ENCODE measurements around the gene PPP6R2. TPM values are rescaled to one million over a fixed set of nuclear protein-coding genes. Genes with fewer than 3 reads are reported as not detected.

PPP6R2 gene
- polyA plus RNA-seq, 3 donors = 9.1 to 74.5 (median 10.3) TPM

DNA sequence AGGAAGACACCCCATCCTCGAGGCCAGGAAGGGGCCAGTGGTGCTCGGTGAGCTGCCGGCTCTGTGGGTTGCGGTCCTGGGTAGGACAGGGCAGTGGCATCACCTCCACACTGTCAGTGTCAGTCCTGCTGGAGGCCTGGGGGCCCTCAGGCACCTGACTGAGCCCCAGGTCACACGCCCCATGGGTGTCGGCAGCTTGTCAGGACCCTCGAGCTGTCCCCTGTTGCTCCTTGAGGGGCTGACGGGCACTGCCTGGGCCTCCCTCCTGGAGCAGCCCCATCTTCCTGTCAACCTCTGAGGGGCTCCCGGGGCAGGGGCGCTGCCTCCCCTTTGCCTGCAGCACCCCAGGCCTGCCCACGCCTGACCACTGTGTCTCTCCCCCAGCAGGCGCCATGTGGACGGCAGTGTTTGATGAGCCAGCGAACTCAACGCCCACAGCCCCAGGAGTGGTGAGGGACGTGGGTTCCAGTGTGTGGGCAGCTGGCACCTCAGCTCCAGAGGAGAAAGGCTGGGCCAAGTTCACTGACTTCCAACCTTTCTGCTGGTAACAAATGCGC lies 96.3 kb downstream of the PPP6R2 start:
- Histone ChIP-seq H4K20me1 (ENCODE audit: insufficient read depth, low read length) (peaks cover 28% of the 10 kb centered on the region), H3K36me3 (replicated peaks in 1 of 2; ENCODE audit: control insufficient read depth in 1 of 2, insufficient read depth in 2 of 2, low read length in 2 of 2) (peaks cover 71 to 86% of the 10 kb centered on the region in 2 donors), H2AFZ (ENCODE audit: insufficient read depth, low read depth, low read length, poor library complexity, severe bottlenecking) (no peak overlapping the region), H3K9me3 (replicated peaks in 1 of 2; ENCODE audit: control insufficient read depth in 1 of 2, insufficient read depth in 1 of 2, low read length in 2 of 2) (no peaks in the 10 kb centered on the region), H3K27ac (ENCODE audit: low read depth in 1 of 2, low read length in 2 of 2) (no peak overlapping the region), H3K9ac (ENCODE audit: insufficient read depth, low read length, poor library complexity, severe bottlenecking) (no peak overlapping the region), H3K79me2 (ENCODE audit: insufficient read depth, low read length) (no peaks in the 10 kb centered on the region), H3K4me1 (ENCODE audit: control insufficient read depth in 1 of 2, insufficient read depth in 2 of 2, low read length in 2 of 2) (no peaks in the 10 kb centered on the region), H3K4me3 (replicated peaks in 1 of 3; ENCODE audit: low read depth in 2 of 3, low read length in 3 of 3) (no peak overlapping the region), H3K27me3 (ENCODE audit: control insufficient read depth in 2 of 2, insufficient read depth in 2 of 2, low read length in 2 of 2) (no peaks in the 10 kb centered on the region), H3K4me2 (replicated peaks; ENCODE audit: extremely low read depth, low read length, poor library complexity, severe bottlenecking) (no peak overlapping the region)
- Mint-ChIP-seq H3K4me1 (no peaks in the 10 kb centered on the region), H3K27me3 (ENCODE audit: low read depth in 3 of 3) (no peaks in the 10 kb centered on the region), H3K9me3 (no peaks in the 10 kb centered on the region), H3K4me3 (no peak overlapping the region), H3K27ac (no peak overlapping the region), H3K36me3 (peaks cover 47 to 83% of the 10 kb centered on the region in 2 donors)
- DNase-seq = no peak
- intact Hi-C loops (cut with micrococcal nuclease) = no loop called here
- WGBS (ENCODE audit: insufficient coverage) = 91% methylated on average over 17 of the region's 17 CpGs
- TF ChIP-seq, protein P1, sequence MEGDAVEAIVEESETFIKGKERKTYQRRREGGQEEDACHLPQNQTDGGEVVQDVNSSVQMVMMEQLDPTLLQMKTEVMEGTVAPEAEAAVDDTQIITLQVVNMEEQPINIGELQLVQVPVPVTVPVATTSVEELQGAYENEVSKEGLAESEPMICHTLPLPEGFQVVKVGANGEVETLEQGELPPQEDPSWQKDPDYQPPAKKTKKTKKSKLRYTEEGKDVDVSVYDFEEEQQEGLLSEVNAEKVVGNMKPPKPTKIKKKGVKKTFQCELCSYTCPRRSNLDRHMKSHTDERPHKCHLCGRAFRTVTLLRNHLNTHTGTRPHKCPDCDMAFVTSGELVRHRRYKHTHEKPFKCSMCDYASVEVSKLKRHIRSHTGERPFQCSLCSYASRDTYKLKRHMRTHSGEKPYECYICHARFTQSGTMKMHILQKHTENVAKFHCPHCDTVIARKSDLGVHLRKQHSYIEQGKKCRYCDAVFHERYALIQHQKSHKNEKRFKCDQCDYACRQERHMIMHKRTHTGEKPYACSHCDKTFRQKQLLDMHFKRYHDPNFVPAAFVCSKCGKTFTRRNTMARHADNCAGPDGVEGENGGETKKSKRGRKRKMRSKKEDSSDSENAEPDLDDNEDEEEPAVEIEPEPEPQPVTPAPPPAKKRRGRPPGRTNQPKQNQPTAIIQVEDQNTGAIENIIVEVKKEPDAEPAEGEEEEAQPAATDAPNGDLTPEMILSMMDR (IDR thresholded peaks at IDR 0.05) = no peak

DNA sequence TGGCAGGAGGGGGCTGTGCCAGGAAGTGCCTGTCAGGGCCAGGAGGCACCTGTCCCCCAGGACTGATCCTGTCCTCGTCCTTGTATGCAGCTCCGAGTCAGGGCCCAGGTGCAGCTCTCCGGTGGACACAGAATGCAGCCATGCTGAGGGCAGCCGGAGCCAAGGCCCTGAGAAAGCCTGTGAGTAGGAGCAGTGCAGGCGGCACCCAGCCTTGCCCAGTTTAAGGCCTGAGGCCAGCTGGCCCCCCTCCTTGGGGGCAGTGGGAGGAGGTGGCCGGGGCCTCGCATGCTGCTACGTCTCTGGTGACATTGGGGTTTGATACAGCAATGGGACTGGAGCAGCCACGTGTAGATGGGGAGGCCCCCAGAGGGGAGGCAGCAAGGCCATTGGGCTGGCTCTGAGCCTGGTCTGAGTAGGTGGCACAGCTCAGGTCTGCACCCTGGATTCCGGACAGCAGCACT lies 96.8 kb downstream of the PPP6R2 start:
- H3K27me3 ChIP-seq (ENCODE audit: control insufficient read depth in 2 of 2, insufficient read depth in 2 of 2, low read length in 2 of 2) = no peaks in the 10 kb centered on the region
- H3K4me1 ChIP-seq (ENCODE audit: control insufficient read depth in 1 of 2, insufficient read depth in 2 of 2, low read length in 2 of 2) = no peaks in the 10 kb centered on the region
- H3K4me3 ChIP-seq (replicated peaks in 1 of 3; ENCODE audit: low read depth in 2 of 3, low read length in 3 of 3) = no peak overlapping the region
- no peak overlapping the region for H2AFZ ChIP-seq (ENCODE audit: insufficient read depth, low read depth, low read length, poor library complexity, severe bottlenecking)
- no peak for DNase-seq
- Mint-ChIP-seq H3K9me3 (no peaks in the 10 kb centered on the region), H3K27me3 (ENCODE audit: low read depth in 3 of 3) (no peaks in the 10 kb centered on the region), H3K4me3 (no peak overlapping the region), H3K27ac (no peak overlapping the region), H3K4me1 (no peaks in the 10 kb centered on the region), H3K36me3 (peaks cover 44 to 79% of the 10 kb centered on the region in 2 donors)
- TF ChIP-seq, protein P1 (IDR thresholded peaks at IDR 0.05) = no peak
- peaks cover 73 to 88% of the 10 kb centered on the region in 2 donors for H3K36me3 ChIP-seq (replicated peaks in 1 of 2; ENCODE audit: control insufficient read depth in 1 of 2, insufficient read depth in 2 of 2, low read length in 2 of 2)
- no peak overlapping the region for H3K9ac ChIP-seq (ENCODE audit: insufficient read depth, low read length, poor library complexity, severe bottlenecking)
- no peaks in the 10 kb centered on the region for H3K79me2 ChIP-seq (ENCODE audit: insufficient read depth, low read length)
- H3K27ac ChIP-seq (ENCODE audit: low read depth in 1 of 2, low read length in 2 of 2) = no peak overlapping the region
- 89% methylated on average over 9 of the region's 10 CpGs for WGBS (ENCODE audit: insufficient coverage)
- peaks cover 33% of the 10 kb centered on the region for H4K20me1 ChIP-seq (ENCODE audit: insufficient read depth, low read length)
- no peak overlapping the region for H3K4me2 ChIP-seq (replicated peaks; ENCODE audit: extremely low read depth, low read length, poor library complexity, severe bottlenecking)
- intact Hi-C loops (cut with micrococcal nuclease) = no loop called here
- no peaks in the 10 kb centered on the region for H3K9me3 ChIP-seq (replicated peaks in 1 of 2; ENCODE audit: control insufficient read depth in 1 of 2, insufficient read depth in 1 of 2, low read length in 2 of 2)
